ENCODE results near the gene DISC1. TPM values are rescaled to one million over a fixed set of nuclear protein-coding genes. Genes with fewer than 3 reads are reported as not detected.

DISC1 gene
- total and polyA plus RNA-seq, 2 donors (not counting 1 experiment from before 2014, with no cell fraction given), result 2.7 to 4.3 TPM

- peaks cover 6% of the 10 kb centered on the region for H3K4me1 Mint-ChIP-seq
- no peak overlapping the region for H3K27ac Mint-ChIP-seq
- no peak overlapping the region for H3K9ac ChIP-seq (ENCODE audit: low read length)
- H3K79me2 ChIP-seq (ENCODE audit: control insufficient read depth, insufficient read depth, low read length), result no peaks in the 10 kb centered on the region
- H3K27me3 ChIP-seq (replicated peaks in 1 of 4; ENCODE audit: control extremely low read depth in 1 of 4, control insufficient read depth in 3 of 4, insufficient read depth in 4 of 4, low read length in 3 of 4), result peaks cover 0 to 3% (median 0%) of the 10 kb centered on the region in 4 experiments
- no peaks in the 10 kb centered on the region for H4K20me1 ChIP-seq (ENCODE audit: control insufficient read depth, insufficient read depth, low read length, poor library complexity, severe bottlenecking)
- no peak for ATAC-seq (ENCODE audit: low read depth)
- WGBS (ENCODE audit: insufficient coverage), result no CpG with 5 or more reads among the region's 7 CpGs
- peaks cover 4 to 6% of the 10 kb centered on the region in 2 donors for H3K4me1 ChIP-seq (ENCODE audit: control insufficient read depth in 2 of 2, insufficient read depth in 2 of 2, low read length in 2 of 2)
- H3K27me3 Mint-ChIP-seq, result no peaks in the 10 kb centered on the region
- no peak overlapping the region for H2AFZ ChIP-seq (ENCODE audit: insufficient read depth, low read depth, low read length, poor library complexity, severe bottlenecking)
- H3K4me3 ChIP-seq (ENCODE audit: control extremely low read depth in 1 of 5, extremely low read depth in 1 of 5, insufficient read depth in 1 of 5, low read depth in 2 of 5, low read length in 4 of 5), result no peak overlapping the region
- no peak overlapping the region for H3K4me3 Mint-ChIP-seq
- CTCF ChIA-PET, result interaction anchor here (1.2 to 5.4 kb wide), 6 partner anchors 8 to 285 kb away, joined by 3 to 45 read pairs (median 6); no protein-coding TSS in a partner anchor
- TF ChIP-seq EZH2 (IDR thresholded peaks at IDR 0.05; ENCODE audit: borderline replicate concordance, insufficient read depth, low read depth, low read length, poor library complexity, severe bottlenecking) (no peak), CTCF (IDR thresholded peaks at IDR 0.05) (no peak)
- intact Hi-C loops (cut with micrococcal nuclease), result no loop called here
- H3K36me3 ChIP-seq (replicated peaks in 1 of 2; ENCODE audit: control extremely low read depth in 1 of 2, control insufficient read depth in 1 of 2, extremely low read depth in 1 of 2, insufficient read depth in 2 of 2, low read length in 1 of 2), result no peaks in the 10 kb centered on the region
- no peaks in the 10 kb centered on the region for H3K9me3 ChIP-seq (ENCODE audit: control extremely low read depth in 1 of 3, control insufficient read depth in 2 of 3, insufficient read depth in 1 of 3, low read length in 2 of 3)
- no peak overlapping the region for H3K27ac ChIP-seq (ENCODE audit: low read length in 2 of 2)
- POLR2A ChIA-PET, result no interaction called here
- H3K9me3 Mint-ChIP-seq (ENCODE audit: insufficient read depth), result no peaks in the 10 kb centered on the region
- DNase-seq, result no peak
- H3K4me2 ChIP-seq (replicated peaks; ENCODE audit: low read depth, low read length, poor library complexity, severe bottlenecking), result no peak overlapping the region
These were observed 26.1 kb upstream of the DISC1 start for GRCh38 chr1:231600458-231600976.

DNA sequence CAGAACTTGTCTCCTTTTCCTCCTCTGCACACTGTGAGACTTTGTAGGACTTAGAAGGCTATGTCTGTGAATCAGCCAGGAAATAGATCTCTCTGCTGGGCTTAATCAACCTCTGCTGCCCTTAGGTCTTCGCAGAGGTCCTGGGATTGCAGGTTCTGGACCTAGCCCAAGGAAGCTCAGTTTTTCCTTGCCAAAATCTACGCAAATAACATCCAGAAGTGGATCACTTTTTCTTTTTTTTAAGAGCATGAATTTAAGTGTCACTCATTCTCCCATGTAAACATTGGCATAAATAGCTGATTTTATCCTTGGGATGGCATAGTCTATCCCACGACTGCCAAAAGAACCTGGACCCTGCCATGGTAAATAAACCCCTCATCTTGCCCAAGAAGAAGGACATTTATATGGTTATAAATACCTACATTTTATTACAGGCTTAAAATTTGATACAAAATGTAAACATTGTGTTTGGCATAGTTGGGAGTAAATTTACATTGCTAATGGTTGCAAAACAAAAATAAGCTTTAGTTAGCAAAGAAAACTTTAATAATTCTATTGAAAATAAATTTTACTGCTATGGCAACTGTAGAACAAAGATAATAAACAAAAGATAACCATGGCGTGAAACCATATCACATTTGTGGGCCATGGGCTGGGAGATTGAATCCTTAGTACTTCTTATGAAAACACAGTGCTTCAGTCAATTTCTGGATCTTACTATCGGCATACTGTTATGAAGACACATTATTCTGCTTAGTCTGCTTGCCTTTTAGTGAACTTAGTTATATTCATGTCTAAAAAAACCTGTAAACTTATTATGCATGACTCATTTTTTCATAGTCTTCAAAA is 24.5 kb upstream of the DISC1 start:
- Histone ChIP-seq H3K27ac (ENCODE audit: low read length in 2 of 2) (no peak overlapping the region), H3K4me1 (ENCODE audit: control insufficient read depth in 2 of 2, insufficient read depth in 2 of 2, low read length in 2 of 2) (peaks cover 4 to 6% of the 10 kb centered on the region in 2 donors), H3K79me2 (ENCODE audit: control insufficient read depth, insufficient read depth, low read length) (no peaks in the 10 kb centered on the region), H3K4me2 (replicated peaks; ENCODE audit: low read depth, low read length, poor library complexity, severe bottlenecking) (no peak overlapping the region), H2AFZ (ENCODE audit: insufficient read depth, low read depth, low read length, poor library complexity, severe bottlenecking) (no peak overlapping the region), H3K9ac (ENCODE audit: low read length) (no peak overlapping the region), H3K4me3 (ENCODE audit: control extremely low read depth in 1 of 5, extremely low read depth in 1 of 5, insufficient read depth in 1 of 5, low read depth in 2 of 5, low read length in 4 of 5) (no peak overlapping the region), H3K27me3 (replicated peaks in 1 of 4; ENCODE audit: control extremely low read depth in 1 of 4, control insufficient read depth in 3 of 4, insufficient read depth in 4 of 4, low read length in 3 of 4) (peaks cover 0 to 3% (median 0%) of the 10 kb centered on the region in 4 experiments), H4K20me1 (ENCODE audit: control insufficient read depth, insufficient read depth, low read length, poor library complexity, severe bottlenecking) (no peaks in the 10 kb centered on the region), H3K36me3 (replicated peaks in 1 of 2; ENCODE audit: control extremely low read depth in 1 of 2, control insufficient read depth in 1 of 2, extremely low read depth in 1 of 2, insufficient read depth in 2 of 2, low read length in 1 of 2) (no peaks in the 10 kb centered on the region), H3K9me3 (ENCODE audit: control extremely low read depth in 1 of 3, control insufficient read depth in 2 of 3, insufficient read depth in 1 of 3, low read length in 2 of 3) (no peaks in the 10 kb centered on the region)
- peaks cover 6% of the 10 kb centered on the region for H3K4me1 Mint-ChIP-seq
- no peak overlapping the region for H3K27ac Mint-ChIP-seq
- DNase-seq (no peak), ATAC-seq (ENCODE audit: low read depth) (no peak)
- no peak for TF ChIP-seq EZH2 (IDR thresholded peaks at IDR 0.05; ENCODE audit: borderline replicate concordance, insufficient read depth, low read depth, low read length, poor library complexity, severe bottlenecking)
- no peak for TF ChIP-seq CTCF (IDR thresholded peaks at IDR 0.05)
- POLR2A ChIA-PET, result no interaction called here
- no peaks in the 10 kb centered on the region for H3K27me3 Mint-ChIP-seq
- H3K4me3 Mint-ChIP-seq, result no peak overlapping the region
- 100% methylated on average over 2 of the region's 5 CpGs for WGBS (ENCODE audit: insufficient coverage)
- H3K9me3 Mint-ChIP-seq (ENCODE audit: insufficient read depth), result no peaks in the 10 kb centered on the region
- intact Hi-C loops (cut with micrococcal nuclease), result no loop called here
- CTCF ChIA-PET, result interaction anchor here (0.9 to 5.4 kb wide), 11 partner anchors 9 to 286 kb away, joined by 3 to 45 read pairs (median 4); partner anchors contain the start of gene EXOC8
